Neural cell (in vitro differentiated cells): ENCODE data around the gene DDX1. TPM values are rescaled to one million over a fixed set of nuclear protein-coding genes. Genes with fewer than 3 reads are reported as not detected.

ENCODE experiments used
- H2AFZ ChIP-seq: fragments of 200-600, 300-800 bp; sonication (generic), shearing (Covaris generic); 2 replicates; pipeline ENCODE4 v1.6.0; 2014; ENCODE audit warnings: low read depth, mild to moderate bottlenecking, antibody characterized with exemption, low read length, moderate library complexity
- H3F3A ChIP-seq: fragments of 200-600 bp; shearing (Covaris generic); 2 replicates; pipeline ENCODE4 v1.6.1; 2016; ENCODE audit warnings: mild to moderate bottlenecking, moderate library complexity, mixed read lengths, antibody characterized with exemption, low read length; ENCODE audit not compliant: insufficient read depth, poor library complexity, severe bottlenecking
- H3K27ac ChIP-seq: fragments of 200-600, 300-800 bp; sonication (generic), shearing (Covaris generic); 2 replicates; pipeline ENCODE4 v1.5.1; 2014; ENCODE audit warnings: mild to moderate bottlenecking, low read length, moderate library complexity
- H3K27me3 ChIP-seq: fragments of 300-800, 200-600 bp; sonication (generic), shearing (Covaris generic); 2 replicates; pipeline ENCODE4 v1.6.0; 2014; ENCODE audit warnings: mild to moderate bottlenecking, low read depth, low read length, moderate library complexity; ENCODE audit not compliant: insufficient read depth
- H3K36me3 ChIP-seq: fragments of 300-800, 200-600 bp; sonication (generic), shearing (Covaris generic); 2 replicates; pipeline ENCODE4 v1.5.1; 2014; ENCODE audit warnings: mild to moderate bottlenecking, antibody characterized with exemption, low read length, moderate library complexity; ENCODE audit not compliant: insufficient read depth
- H3K4me2 ChIP-seq: fragments of 300-800, 200-600 bp; sonication (generic), shearing (Covaris generic); 2 replicates; pipeline ENCODE4 v1.6.0; 2014; ENCODE audit warnings: mild to moderate bottlenecking, low read length
- H3K4me3 ChIP-seq: fragments of 300-800, 200-600 bp; sonication (generic), shearing (Covaris generic); 2 replicates; pipeline ENCODE4 v1.5.1; 2014; ENCODE audit warnings: mild to moderate bottlenecking, low read length, moderate library complexity
- H3K79me2 ChIP-seq: fragments of 200-600 bp; shearing (Covaris generic); replicated peaks from 2 replicates; pipeline ENCODE4 v1.6.0; 2014; ENCODE audit warnings: mild to moderate bottlenecking, low read length, moderate library complexity; ENCODE audit not compliant: insufficient read depth
- H3K9ac ChIP-seq: fragments of 300-800, 200-600 bp; sonication (generic), shearing (Covaris generic); 2 replicates; pipeline ENCODE4 v1.6.1; 2016; ENCODE audit warnings: mild to moderate bottlenecking, low read length, mixed read lengths
- H3K9me2 ChIP-seq: fragments of 200-600 bp; shearing (Covaris generic); 2 replicates; pipeline ENCODE4 v1.6.1; 2016; ENCODE audit warnings: mild to moderate bottlenecking, low read length, mixed read lengths; ENCODE audit not compliant: insufficient read depth
- H3K9me3 ChIP-seq: fragments of 200-600, 300-800 bp; sonication (generic), shearing (Covaris generic); 2 replicates; pipeline ENCODE4 v1.6.1; 2016; ENCODE audit warnings: mild to moderate bottlenecking, mixed run types, low read length, moderate library complexity, mixed read lengths
- H4K20me1 ChIP-seq: fragments of 200-600 bp; shearing (Covaris generic); 2 replicates; pipeline ENCODE4 v1.6.1; 2016; ENCODE audit warnings: mild to moderate bottlenecking, mixed run types; ENCODE audit not compliant: insufficient read depth
- CTCF ChIP-seq: fragments of 450-650 bp; IDR thresholded peaks from 2 replicates; pipeline ENCODE4 v1.5.1; 2014; ENCODE audit warnings: antibody characterized with exemption, mild to moderate bottlenecking, moderate library complexity; ENCODE audit not compliant: poor library complexity, severe bottlenecking
- EP300 ChIP-seq: fragments of 450-650 bp; conservative IDR thresholded peaks from 2 replicates; pipeline ENCODE4 v1.6.1; 2014; ENCODE audit warnings: antibody characterized with exemption, mild to moderate bottlenecking, moderate library complexity; ENCODE audit not compliant: poor library complexity, severe bottlenecking
- EZH2 ChIP-seq: fragments of 200-600, 300-800 bp; shearing (Covaris generic), sonication (generic); IDR thresholded peaks from 2 replicates; pipeline ENCODE4 v1.6.1; 2014; ENCODE audit warnings: antibody characterized with exemption, low read length, borderline replicate concordance, mild to moderate bottlenecking; ENCODE audit not compliant: insufficient read depth, poor library complexity, severe bottlenecking
- MXI1 ChIP-seq: fragments of 450-650 bp; conservative IDR thresholded peaks from 2 replicates; pipeline ENCODE4 v1.6.1; 2014; ENCODE audit warnings: antibody characterized with exemption, mild to moderate bottlenecking; ENCODE audit not compliant: poor library complexity, severe bottlenecking
- POLR2AphosphoS5 ChIP-seq: IDR thresholded peaks from 2 replicates; pipeline ENCODE4 v1.6.1; 2012
- RAD21 ChIP-seq: fragments of 450-650 bp; conservative IDR thresholded peaks from 2 replicates; pipeline ENCODE4 v1.6.1; 2014; ENCODE audit warnings: antibody characterized with exemption, mild to moderate bottlenecking, moderate library complexity
- REST ChIP-seq: IDR thresholded peaks from 2 replicates; pipeline ENCODE4 v1.6.1; 2012; ENCODE audit warnings: borderline replicate concordance
- SMC3 ChIP-seq: fragments of 450-650 bp; conservative IDR thresholded peaks from 2 replicates; pipeline ENCODE4 v1.6.1; 2014; ENCODE audit warnings: antibody characterized with exemption, mild to moderate bottlenecking, moderate library complexity; ENCODE audit not compliant: poor library complexity
- TAF1 ChIP-seq: IDR thresholded peaks from 2 replicates; pipeline ENCODE4 v1.6.1; 2012; ENCODE audit warnings: low read depth
- polyA plus RNA-seq: library from polyadenylated mRNA; depleted of rRNA; stranded (reverse); fragments of >200 nt; gene quantifications from 2 replicates; pipeline ENCODE4 v1.2.3, GENCODE V29; 2014

The DDX1 gene
- polyA plus RNA-seq, 1 donor from 2014 or later, result 159 TPM

- Histone ChIP-seq H3K27ac (no peak overlapping the region), H3K79me2 (no peaks in the 10 kb centered on the region), H3K27me3 (no peaks in the 10 kb centered on the region), H3F3A (no peaks in the 10 kb centered on the region), H3K9me2 (no peaks in the 10 kb centered on the region), H3K4me3 (no peak overlapping the region), H3K4me2 (no peak overlapping the region), H4K20me1 (no peaks in the 10 kb centered on the region), H2AFZ (no peak overlapping the region), H3K9me3 (no peaks in the 10 kb centered on the region), H3K36me3 (no peaks in the 10 kb centered on the region), H3K9ac (no peak overlapping the region)
- no peak for TF ChIP-seq EZH2
- no peak for TF ChIP-seq RAD21
- no peak for TF ChIP-seq EP300
- no peak for TF ChIP-seq POLR2AphosphoS5
- TF ChIP-seq CTCF, result no peak
- TF ChIP-seq TAF1, result no peak
- TF ChIP-seq MXI1, result no peak
- TF ChIP-seq REST, result no peak
- TF ChIP-seq SMC3, result no peak
Observed at GRCh38 chr2:15669375-15669910, 77.8 kb downstream of the DDX1 start.

- TF ChIP-seq EZH2 (no peak), CTCF (no peak), SMC3 (no peak), RAD21 (no peak), REST (no peak), TAF1 (no peak), POLR2AphosphoS5 (no peak), EP300 (no peak), MXI1 (no peak)
- no peaks in the 10 kb centered on the region for H3K79me2 ChIP-seq
- H3K9ac ChIP-seq, result no peak overlapping the region
- H3K4me2 ChIP-seq, result no peak overlapping the region
- H2AFZ ChIP-seq, result no peak overlapping the region
- H3F3A ChIP-seq, result no peaks in the 10 kb centered on the region
- no peaks in the 10 kb centered on the region for H4K20me1 ChIP-seq
- H3K36me3 ChIP-seq, result no peaks in the 10 kb centered on the region
- no peaks in the 10 kb centered on the region for H3K9me2 ChIP-seq
- H3K27ac ChIP-seq, result no peak overlapping the region
- H3K9me3 ChIP-seq, result no peaks in the 10 kb centered on the region
- no peak overlapping the region for H3K4me3 ChIP-seq
- no peaks in the 10 kb centered on the region for H3K27me3 ChIP-seq
Observed at GRCh38 chr2:15670469-15670868, 78.8 kb downstream of the DDX1 start.
